CD1c-positive myeloid dendritic cell (primary cell): ENCODE measurements around the gene FGFR4.

Experiments
- DNase-seq: peaks from one replicate; pipeline ENCODE4 v3.0.0-alpha.2; 2016; ENCODE audit errors: extremely low spot score

Gene FGFR4

GRCh38 chr5:177103523-177104253, 17.0 kb downstream of the FGFR4 start:
- no peak for DNase-seq

- no peak for DNase-seq
These were observed 19.2 kb downstream of the FGFR4 start for GRCh38 chr5:177105691-177106476.

- no peak for DNase-seq
These were observed 20.4 kb downstream of the FGFR4 start for GRCh38 chr5:177107159-177107558.

GRCh38 chr5:177109810-177110209, 23.1 kb downstream of the FGFR4 start:
- DNase-seq = no peak

- peak; percentile 50 for DNase-seq
These were observed 25.1 kb downstream of the FGFR4 start for GRCh38 chr5:177111720-177112394.

GRCh38 chr5:177112589-177113220, 26.0 kb downstream of the FGFR4 start:
- no peak for DNase-seq

GRCh38 chr5:177113566-177114424, 27.1 kb downstream of the FGFR4 start:
- peak; percentile 81 for DNase-seq

GRCh38 chr5:177116631-177117373, 30.1 kb downstream of the FGFR4 start:
- peak; percentile 86 for DNase-seq

GRCh38 chr5:177117441-177118045, 30.8 kb downstream of the FGFR4 start:
- no peak for DNase-seq

- no peak for DNase-seq
These were observed 35.9 kb downstream of the FGFR4 start for GRCh38 chr5:177122566-177122965.

GRCh38 chr5:177123789-177124485, 37.2 kb downstream of the FGFR4 start:
- DNase-seq = no peak

GRCh38 chr5:177124486-177124991, 37.8 kb downstream of the FGFR4 start:
- no peak for DNase-seq

GRCh38 chr5:177126771-177127170, 40.1 kb downstream of the FGFR4 start:
- no peak for DNase-seq

- DNase-seq = peak; percentile 24
These were observed 41.9 kb downstream of the FGFR4 start for GRCh38 chr5:177128551-177128981.

- DNase-seq = no peak
These were observed 43.7 kb downstream of the FGFR4 start for GRCh38 chr5:177130211-177131018.

- no peak for DNase-seq
These were observed 44.3 kb downstream of the FGFR4 start for GRCh38 chr5:177131019-177131320.

- DNase-seq = no peak
These were observed 44.8 kb downstream of the FGFR4 start for GRCh38 chr5:177131352-177132135.
